ENCODE measurements around the gene FNDC7. TPM values are rescaled to one million over a fixed set of nuclear protein-coding genes. Genes with fewer than 3 reads are reported as not detected.
"Not testable (repeated sequence)": the region's sequence is repeated elsewhere in the genome, so short reads cannot be mapped to it uniquely, and the experiment has no call there.

The FNDC7 gene, protein sequence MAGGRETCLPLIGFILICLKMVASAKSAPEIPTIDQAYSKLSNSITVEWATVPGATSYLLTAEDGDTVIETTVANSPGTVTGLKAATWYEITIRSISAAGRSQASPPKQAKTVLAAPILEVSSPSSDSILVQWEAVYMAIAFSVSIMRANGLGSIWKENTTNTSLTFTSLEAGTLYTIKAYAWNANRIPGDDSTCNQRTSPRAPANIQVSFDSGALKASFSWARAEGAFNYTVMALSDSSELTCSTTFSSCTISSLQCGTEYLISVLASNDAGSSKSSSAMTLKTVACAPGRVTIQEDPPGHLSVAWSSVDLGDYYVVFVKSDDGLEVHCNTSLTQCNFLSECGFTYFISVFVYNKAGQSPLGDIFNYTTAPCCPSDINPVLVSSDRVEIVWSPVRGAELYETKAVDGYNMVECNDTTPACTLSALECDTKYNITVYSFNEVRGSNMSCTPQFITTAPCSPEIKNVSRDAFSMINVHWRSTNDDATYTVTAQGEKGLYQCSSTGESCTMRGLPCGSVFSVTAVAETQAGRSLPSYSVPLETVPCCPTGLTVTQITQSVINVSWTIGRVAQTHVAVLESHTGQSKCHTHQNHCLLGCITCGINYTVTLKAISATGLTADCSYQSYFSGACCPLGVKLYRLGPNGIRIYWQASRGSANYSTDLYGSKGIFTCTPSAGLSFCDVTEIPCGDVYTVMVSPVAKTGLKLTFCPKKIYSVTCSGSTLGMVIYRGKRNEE
- total RNA-seq (not detected in 2 replicates), polyA plus RNA-seq (not detected in 2 replicates)

DNA sequence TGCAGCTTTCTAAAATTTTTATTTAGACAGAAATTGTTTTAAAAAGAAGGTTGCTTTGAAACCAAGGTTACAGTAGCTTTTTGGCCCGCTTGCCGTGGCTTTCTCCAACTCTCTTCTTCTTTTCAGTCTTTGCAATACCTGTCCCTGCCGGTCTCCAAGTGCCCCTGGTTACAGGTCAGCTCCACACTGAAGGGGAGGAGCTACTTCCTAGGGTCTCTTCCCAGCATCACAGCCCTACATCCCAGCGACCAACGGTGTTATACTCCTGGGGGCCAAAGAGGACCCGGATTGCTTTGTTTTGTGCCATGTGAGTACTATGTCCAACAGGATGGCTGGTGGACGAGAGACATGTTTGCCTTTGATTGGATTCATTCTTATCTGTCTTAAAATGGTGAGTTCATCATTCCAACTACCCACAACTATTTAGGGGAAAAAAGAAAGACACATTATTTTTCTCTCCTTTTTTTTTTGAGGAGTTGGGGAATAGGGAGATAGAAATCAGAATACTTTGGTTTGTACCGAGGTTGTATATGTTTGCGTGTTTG is at the start of gene FNDC7:
TSS of gene FNDC7 (plus strand) at position 303 of the 545 bp plus-strand sequence. CDS start at position 329, 26 bp downstream.
- TF ChIP-seq, protein P1, sequence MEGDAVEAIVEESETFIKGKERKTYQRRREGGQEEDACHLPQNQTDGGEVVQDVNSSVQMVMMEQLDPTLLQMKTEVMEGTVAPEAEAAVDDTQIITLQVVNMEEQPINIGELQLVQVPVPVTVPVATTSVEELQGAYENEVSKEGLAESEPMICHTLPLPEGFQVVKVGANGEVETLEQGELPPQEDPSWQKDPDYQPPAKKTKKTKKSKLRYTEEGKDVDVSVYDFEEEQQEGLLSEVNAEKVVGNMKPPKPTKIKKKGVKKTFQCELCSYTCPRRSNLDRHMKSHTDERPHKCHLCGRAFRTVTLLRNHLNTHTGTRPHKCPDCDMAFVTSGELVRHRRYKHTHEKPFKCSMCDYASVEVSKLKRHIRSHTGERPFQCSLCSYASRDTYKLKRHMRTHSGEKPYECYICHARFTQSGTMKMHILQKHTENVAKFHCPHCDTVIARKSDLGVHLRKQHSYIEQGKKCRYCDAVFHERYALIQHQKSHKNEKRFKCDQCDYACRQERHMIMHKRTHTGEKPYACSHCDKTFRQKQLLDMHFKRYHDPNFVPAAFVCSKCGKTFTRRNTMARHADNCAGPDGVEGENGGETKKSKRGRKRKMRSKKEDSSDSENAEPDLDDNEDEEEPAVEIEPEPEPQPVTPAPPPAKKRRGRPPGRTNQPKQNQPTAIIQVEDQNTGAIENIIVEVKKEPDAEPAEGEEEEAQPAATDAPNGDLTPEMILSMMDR (IDR thresholded peaks at IDR 0.05; ENCODE audit: low read depth, low read length), result no peak
- Histone ChIP-seq H3K27ac (no peak within 1 kb of the TSS), H3K9me3 (ENCODE audit: low read depth) (no peaks in the 10 kb centered on the region), H3K4me3 (no peak within 1 kb of the TSS), H3K27me3 (no peaks in the 10 kb centered on the region), H3K36me3 (no peaks in the 10 kb centered on the region), H3K4me1 (ENCODE audit: low read depth) (no peaks in the 10 kb centered on the region)
- DNase-seq (ENCODE audit: low read depth in 1 of 2, low spot score in 1 of 2), result peak in 1 of 2 donors; percentile 45

DNA sequence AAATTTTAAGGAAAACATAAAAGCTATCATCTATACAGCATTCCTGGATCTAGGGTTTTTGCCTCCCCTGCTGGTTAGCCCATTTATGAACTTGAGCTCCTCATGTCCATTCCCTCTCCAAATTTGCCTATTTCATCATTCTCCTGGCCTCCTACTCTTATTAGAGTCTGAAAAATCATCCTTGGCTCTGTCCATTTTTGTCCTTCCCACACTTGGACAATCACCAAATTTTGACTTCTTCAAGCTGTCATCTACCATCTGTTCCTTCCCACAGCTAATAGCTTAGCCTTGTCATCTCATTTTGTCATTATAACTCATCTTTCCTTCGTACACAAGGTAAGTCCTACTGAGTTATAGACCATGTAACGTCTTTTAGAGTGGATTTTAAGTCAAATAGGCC is 49.6 kb upstream of the FNDC7 start:
- Histone ChIP-seq H3K27me3 (peaks cover 25% of the 10 kb centered on the region), H3K4me3 (no peak overlapping the region), H3K9me3 (ENCODE audit: low read depth) (no peaks in the 10 kb centered on the region), H3K4me1 (ENCODE audit: low read depth) (no peaks in the 10 kb centered on the region), H3K36me3 (no peaks in the 10 kb centered on the region), H3K27ac (no peak overlapping the region)
- TF ChIP-seq, protein P1 (IDR thresholded peaks at IDR 0.05; ENCODE audit: low read depth, low read length), result no peak
- peak in 1 of 2 donors; percentile 29 for DNase-seq (ENCODE audit: low read depth in 1 of 2, low spot score in 1 of 2)

DNA sequence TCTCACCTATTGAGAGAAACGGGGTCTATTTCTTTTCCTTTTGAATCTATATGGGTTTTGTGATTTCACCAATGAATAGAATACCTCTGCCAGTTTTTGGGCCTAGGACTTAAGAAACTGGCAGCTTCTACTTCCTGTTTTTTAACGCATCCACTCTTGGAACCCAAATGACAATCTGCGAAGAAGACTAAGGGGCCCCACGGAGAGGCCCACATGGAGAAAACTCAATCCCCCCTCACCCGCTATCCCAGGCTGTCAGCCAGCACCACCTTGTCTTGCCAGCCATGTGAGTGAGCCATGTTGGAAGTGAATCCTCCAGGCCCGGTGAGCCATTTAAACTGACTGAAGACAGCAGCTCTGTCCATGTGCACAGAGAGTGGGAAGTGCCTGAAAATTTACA is 48.2 kb upstream of the FNDC7 start:
- Histone ChIP-seq H3K27ac (no peak overlapping the region), H3K4me3 (no peak overlapping the region)

DNA sequence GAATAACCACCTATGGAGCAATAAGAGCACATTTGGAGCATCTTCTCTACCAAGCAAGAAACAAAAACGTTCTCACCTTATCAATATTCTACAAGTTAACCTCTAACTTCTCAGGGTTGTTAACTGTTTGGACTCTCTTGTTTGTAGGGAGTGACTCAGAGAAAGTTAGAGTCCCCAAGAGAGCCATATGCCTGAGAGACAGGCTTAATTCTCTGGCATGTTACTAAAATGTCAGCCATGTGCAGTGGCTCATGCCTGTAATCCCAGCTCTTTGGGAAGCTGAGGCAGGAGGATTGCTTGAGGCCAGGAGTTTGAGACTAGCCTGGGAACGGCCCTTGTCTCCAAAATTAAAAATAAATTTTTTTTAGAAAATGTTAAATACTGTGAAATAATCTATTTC is 47.6 kb upstream of the FNDC7 start:
- Histone ChIP-seq H3K9me3 (ENCODE audit: low read depth) (no peaks in the 10 kb centered on the region), H3K4me3 (no peak overlapping the region), H3K4me1 (ENCODE audit: low read depth) (no peaks in the 10 kb centered on the region), H3K36me3 (no peaks in the 10 kb centered on the region), H3K27me3 (peaks cover 25% of the 10 kb centered on the region), H3K27ac (no peak overlapping the region)
- DNase-seq (ENCODE audit: low read depth in 1 of 2, low spot score in 1 of 2), result no peak
- TF ChIP-seq, protein P1 (IDR thresholded peaks at IDR 0.05; ENCODE audit: low read depth, low read length), result no peak

More for the DNA sequence above, 48.2 kb upstream of the FNDC7 start:
- peaks cover 25% of the 10 kb centered on the region for H3K27me3 ChIP-seq
- no peak for DNase-seq (ENCODE audit: low read depth in 1 of 2, low spot score in 1 of 2)
- no peaks in the 10 kb centered on the region for H3K4me1 ChIP-seq (ENCODE audit: low read depth)
- H3K9me3 ChIP-seq (ENCODE audit: low read depth), result no peaks in the 10 kb centered on the region
- H3K36me3 ChIP-seq, result no peaks in the 10 kb centered on the region
- TF ChIP-seq, protein P1 (IDR thresholded peaks at IDR 0.05; ENCODE audit: low read depth, low read length), result no peak

DNA sequence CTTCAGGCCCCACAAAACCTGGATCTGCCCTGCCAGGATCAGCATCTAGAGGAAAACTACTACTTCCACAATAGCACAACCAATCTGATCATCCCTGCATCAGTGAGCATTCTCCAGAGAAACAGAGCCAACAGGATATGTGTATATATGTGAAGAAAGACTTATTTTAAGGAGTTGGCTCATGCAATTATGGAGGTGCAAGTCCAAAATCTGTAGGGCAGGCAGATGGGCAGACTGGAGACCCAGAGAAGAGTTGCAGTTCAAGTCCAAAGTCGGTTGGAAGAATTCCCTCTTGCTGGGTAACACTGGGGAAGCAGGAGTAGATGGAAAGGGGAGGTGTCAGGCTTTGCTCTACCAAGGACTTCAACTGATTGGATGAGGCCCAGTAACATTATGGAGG is 46.9 kb upstream of the FNDC7 start:
- H3K4me1 ChIP-seq (ENCODE audit: low read depth), result no peaks in the 10 kb centered on the region
- no peak for DNase-seq (ENCODE audit: low read depth in 1 of 2, low spot score in 1 of 2)
- H3K4me3 ChIP-seq, result no peak overlapping the region
- H3K27ac ChIP-seq, result no peak overlapping the region
- TF ChIP-seq, protein P1 (IDR thresholded peaks at IDR 0.05; ENCODE audit: low read depth, low read length), result no peak
- H3K9me3 ChIP-seq (ENCODE audit: low read depth), result no peaks in the 10 kb centered on the region
- H3K36me3 ChIP-seq, result no peaks in the 10 kb centered on the region
- H3K27me3 ChIP-seq, result peaks cover 21% of the 10 kb centered on the region

DNA sequence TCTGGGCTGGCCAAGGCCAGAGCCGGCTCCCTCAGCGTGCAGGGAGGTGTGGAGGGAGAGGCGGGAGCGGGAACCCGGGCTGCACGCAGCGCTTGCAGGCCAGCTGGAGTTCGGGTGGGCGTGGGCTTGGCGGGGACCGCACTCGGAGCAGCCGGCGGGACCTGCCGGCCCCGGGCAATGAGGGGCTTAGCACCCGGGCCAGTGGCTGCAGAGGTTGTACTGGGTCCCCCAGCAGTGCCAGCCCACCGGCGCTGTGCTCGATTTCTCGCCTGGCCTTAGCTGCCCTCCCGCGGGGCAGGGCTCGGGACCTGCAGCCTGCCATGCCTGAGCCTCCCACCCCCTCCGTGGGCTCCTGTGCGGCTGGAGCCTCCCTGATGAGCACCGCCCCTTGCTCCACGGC is 45.3 kb upstream of the FNDC7 start:
- DNase-seq (ENCODE audit: low read depth in 1 of 2, low spot score in 1 of 2); H3K27ac ChIP-seq; H3K9me3 ChIP-seq (ENCODE audit: low read depth); H3K27me3 ChIP-seq; H3K4me3 ChIP-seq; H3K4me1 ChIP-seq (ENCODE audit: low read depth); H3K36me3 ChIP-seq: not testable (repeated sequence)

All from cardiac muscle cell (in vitro differentiated cells and primary cell).